HG03039 (cell line): ENCODE results near the gene TNS1.
"Not testable (repeated sequence)": the region's sequence is repeated elsewhere in the genome, so short reads cannot be mapped to it uniquely, and the experiment has no call there.

Experiments used
- ATAC-seq: cut with Tn5 transposase; IDR thresholded peaks from one replicate; pipeline ENCODE4 v1.9.1; 2021; ENCODE audit warnings: mild to moderate bottlenecking, moderate library complexity; ENCODE audit not compliant: unreplicated experiment

Gene TNS1

DNA sequence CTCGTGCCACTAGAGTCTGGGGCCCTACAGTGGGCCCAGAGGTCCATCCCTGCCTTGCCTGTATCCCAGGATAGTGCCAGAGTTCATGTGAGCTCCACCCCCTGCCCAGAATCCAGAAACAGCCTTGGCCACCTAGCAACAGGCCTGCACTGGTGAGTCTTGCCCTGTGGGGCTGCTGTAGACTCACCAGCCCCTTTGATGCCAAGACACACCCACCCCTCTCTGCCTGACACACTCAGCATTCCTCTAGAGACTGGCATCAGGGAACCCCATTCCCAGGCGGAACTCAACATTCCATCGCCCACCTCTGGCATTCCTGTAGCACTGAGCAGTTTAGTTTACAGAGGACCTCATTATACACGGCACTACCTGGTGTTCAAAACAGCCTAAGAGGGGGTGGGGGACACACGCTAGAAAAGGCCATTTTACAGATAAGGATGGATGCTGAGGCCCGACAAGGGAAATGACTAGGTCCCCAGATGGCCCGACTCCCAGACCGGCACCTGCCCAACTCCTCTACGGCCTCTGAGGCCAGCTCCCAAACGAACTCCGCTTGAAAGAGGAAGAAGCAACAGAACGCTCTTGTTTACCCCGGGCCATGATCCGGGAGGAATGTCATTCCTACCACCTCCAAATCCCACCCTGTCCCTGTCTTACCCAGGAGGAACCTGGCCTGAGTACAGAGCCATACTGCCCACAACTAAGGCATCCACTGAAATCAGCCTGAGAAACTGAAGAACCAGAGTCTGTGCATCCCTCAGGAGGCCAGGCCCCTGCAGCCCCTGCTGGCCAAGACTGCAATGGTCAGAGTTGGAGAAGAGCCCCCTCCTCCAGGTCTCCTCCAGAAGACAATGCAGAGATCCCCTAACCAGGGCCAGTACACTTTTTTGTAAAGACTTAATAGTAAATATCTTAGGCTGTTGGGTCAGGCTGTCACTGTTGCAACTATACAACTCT is 180.2 kb downstream of the TNS1 start:
- no peak for ATAC-seq

DNA sequence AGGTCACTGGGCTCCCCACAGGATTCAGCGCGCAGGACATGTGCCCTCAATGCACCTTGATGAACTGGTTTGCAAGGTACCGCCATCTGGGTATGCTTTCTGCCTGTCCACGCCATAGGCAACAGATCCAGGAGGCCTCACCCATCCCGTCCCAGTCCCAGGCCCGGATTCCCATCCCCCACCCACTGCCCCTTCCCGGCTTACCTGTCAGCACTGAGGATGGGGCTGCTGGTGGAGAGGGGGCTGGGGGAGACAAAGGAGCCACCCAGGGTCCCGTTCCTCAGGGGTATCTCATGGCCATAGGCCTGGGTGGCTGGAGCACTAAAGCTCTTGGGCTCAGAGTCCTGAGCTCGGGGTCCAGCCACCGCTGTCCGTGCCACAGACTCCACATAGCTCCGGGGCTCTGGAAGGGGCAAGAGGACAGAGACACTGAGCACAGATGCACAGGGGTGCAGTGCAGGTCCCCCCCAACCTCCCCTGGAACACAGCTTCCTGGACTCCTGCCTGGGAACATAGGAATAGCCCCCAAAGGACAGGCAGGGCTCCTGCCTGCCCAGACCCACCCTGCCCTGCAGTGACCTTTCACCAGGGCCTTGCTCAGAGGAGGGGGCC is 181.2 kb downstream of the TNS1 start:
- ATAC-seq = no peak

GRCh38 chr2:217820904-217821303 is 181.9 kb downstream of the TNS1 start:
- no peak for ATAC-seq

DNA sequence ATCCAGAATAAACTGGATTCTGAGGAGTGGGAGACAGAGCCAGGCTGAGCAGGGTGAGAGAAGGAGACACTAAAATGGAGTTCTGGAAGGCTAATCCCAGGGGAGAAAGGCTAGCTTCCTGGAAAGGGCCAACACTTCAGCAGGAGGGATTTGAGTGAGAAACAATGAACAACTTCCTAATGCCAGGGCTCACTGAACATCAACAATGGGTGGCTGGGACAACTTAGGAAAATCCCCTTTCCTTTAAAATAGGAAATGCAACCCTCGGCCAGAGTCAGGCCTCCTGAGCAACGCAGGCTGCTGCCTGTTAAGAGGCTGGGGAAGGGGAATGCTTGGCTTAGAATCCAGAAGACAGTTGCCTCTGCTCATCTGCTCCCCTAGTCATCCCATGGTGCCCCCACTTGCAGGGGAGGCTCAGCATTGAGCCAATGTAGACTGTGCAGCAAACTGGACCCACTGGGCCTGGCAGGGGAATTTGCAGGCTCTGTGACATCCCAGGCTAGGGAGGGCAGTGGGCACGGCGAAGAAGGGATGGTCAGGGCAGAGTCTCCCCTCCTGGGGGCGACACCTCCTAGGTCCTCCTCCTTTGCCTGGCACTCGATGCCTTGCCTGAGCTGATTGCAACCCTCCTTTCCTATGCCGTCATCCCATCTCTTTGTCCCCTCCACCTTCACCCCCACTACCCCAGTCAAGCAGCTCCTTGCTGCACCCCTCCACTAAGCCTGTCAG is 182.5 kb downstream of the TNS1 start:
- ATAC-seq = no peak

DNA sequence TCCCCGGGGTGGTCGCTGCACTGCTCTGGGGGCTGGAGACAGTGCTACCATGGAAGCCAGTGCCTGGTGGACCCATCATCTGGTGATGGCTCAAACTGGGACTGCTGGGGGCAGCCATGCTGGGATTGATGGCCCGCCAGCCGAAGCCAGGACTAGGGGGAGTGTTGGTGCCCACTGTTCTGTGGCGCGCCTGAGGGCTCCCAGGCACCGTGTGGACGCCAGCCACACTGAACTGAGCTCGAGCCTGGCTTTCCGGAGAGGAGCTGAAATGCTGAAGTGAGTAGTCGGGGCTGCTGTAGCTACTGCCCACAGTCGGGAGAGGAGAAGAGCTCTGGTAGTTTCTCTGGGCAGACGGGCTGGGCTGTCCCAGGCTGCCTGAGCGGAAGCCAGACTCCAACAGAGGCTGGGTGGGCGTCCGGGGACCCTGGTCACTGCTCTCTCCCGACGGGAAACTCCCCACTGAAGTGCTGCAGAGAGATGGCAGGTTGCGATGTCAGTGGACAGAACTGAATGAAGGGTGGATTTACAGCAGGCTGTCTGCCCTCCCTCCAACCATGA is 184.4 kb downstream of the TNS1 start:
- ATAC-seq = no peak

- ATAC-seq = no peak
Observed at GRCh38 chr2:217817466-217818292, 185.1 kb downstream of the TNS1 start.

GRCh38 chr2:217816396-217816869 is 186.4 kb downstream of the TNS1 start:
- ATAC-seq = no peak

DNA sequence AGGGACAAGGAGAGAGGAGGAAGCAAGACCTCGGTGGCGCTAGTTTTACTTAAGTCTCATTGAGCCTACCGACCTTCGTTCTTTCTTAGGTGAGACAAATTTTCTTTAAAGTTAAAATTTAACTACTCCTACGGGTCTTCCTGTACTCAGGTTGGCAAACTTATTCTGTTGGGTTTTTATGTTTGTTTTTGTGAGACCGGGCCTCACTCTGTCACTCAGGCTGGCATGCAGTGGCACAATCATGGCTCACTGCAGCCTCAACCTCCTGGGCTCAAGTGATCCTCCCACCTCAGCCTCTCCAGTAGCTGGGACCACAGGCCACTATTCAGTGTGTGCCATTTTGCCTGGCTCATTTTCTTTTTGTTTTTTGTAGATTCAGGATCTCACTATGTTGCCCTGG is 189.0 kb downstream of the TNS1 start:
- no peak for ATAC-seq

- no peak for ATAC-seq
Observed at GRCh38 chr2:217812170-217812569, 190.6 kb downstream of the TNS1 start.

DNA sequence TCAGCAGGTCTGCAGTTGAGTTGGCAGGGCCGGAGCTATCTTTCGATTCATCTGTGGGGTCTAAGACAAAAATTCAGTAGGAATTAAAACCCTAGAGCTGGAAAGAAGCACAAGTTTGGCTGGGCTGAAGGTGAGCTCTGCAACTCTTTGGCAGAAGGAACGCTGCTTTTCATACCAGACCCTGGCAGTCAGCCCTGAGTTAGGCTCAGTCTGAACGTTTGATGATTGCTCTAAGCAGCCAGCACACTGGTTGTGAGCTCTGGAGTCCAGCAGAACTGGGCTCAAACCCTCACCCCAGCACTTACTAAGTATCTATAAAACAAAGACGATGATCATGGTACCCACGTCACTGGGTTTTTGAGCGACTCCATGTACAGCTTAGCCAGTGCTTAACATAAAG is 192.5 kb downstream of the TNS1 start:
- no peak for ATAC-seq

DNA sequence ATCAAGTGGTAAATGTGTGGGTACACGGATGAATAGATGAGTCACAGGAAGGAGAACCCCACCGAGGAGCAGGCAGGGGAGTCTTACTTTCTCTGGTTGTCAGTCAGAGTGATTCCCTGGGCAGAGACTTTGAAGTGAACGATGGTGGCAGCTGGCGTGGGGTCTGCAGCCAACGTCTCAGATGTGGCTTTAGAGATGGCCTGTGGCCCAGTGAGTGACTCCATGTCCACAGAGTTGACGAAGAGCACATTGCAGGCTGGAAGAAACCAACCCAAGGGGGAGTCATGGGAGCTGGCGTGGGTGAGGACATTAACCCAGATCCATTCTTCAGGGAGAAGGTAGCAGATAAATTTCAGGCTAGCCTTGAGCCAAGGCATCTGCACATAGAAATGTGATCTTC is 193.1 kb downstream of the TNS1 start:
- no peak for ATAC-seq

DNA sequence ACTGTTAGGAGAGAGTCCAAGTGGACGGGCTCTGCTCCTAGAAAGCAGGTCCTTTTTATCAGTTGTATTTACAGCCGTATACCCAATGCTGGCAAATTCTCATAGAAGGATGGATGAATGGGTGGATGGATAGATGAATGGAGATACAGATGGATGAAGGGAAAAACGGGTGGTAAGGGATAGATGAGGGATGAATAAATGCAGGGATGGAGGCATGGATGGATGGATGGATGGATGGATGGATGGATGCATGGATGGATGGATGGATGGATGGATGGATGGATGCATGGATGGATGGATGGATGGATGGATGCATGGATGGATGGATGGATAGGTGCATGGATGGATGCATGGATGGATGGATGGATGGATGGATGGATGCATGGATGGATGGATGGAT is 193.8 kb downstream of the TNS1 start:
- ATAC-seq = not testable (repeated sequence)

- no peak for ATAC-seq
Observed at GRCh38 chr2:217808326-217808725, 194.5 kb downstream of the TNS1 start.

GRCh38 chr2:217807753-217808152 is 195.0 kb downstream of the TNS1 start:
- ATAC-seq = no peak

- ATAC-seq = no peak
Observed at GRCh38 chr2:217807025-217807424, 195.8 kb downstream of the TNS1 start.

DNA sequence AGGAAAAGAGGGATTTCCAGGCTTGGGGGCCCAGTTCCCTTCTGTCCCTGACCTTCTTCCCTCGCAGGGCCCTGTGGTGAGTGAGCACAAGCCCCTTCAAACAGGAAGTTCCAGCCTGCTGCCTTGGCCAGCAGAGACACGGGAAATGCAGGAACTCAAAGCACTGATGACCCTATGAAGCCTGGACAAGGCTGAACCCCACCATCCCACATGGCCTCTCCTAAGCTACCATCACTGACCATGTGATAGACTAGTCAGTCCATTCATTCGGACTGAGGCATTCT is 196.4 kb downstream of the TNS1 start:
- ATAC-seq = no peak

DNA sequence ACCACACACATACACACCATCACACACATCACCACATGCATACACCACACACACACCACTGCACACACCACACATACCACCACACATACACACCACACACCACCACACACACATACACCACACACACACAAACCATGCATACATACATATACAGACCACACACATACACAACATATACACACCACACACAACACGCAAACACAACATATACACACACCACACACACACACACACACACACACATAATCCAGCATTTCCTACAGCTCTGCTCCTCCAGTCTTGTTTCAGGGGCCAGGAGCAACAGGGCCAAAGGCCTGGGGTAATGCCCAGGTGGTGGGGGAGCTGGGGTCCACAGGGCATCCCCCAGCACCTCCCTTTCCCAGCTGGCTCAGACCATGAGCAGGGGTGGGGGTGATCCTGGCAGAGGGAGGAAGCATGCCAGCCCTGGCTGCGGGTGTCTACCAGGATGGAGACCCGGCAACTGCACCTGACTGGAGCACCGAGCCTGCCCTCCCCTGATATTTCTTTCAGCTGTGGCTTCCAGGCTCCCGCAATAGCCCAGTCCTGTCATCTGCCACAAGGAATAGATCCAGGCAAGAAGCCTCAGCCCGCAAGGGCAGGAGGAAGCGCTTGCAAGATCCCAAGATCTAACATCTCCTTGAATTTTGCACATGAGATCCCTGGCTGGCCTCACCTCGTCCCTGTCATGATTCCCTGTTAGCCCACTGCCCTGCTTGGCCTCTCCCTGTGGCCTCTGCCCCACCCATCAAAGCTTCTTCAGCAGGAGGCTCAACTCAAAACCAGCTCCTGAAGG is 196.9 kb downstream of the TNS1 start:
- no peak for ATAC-seq

DNA sequence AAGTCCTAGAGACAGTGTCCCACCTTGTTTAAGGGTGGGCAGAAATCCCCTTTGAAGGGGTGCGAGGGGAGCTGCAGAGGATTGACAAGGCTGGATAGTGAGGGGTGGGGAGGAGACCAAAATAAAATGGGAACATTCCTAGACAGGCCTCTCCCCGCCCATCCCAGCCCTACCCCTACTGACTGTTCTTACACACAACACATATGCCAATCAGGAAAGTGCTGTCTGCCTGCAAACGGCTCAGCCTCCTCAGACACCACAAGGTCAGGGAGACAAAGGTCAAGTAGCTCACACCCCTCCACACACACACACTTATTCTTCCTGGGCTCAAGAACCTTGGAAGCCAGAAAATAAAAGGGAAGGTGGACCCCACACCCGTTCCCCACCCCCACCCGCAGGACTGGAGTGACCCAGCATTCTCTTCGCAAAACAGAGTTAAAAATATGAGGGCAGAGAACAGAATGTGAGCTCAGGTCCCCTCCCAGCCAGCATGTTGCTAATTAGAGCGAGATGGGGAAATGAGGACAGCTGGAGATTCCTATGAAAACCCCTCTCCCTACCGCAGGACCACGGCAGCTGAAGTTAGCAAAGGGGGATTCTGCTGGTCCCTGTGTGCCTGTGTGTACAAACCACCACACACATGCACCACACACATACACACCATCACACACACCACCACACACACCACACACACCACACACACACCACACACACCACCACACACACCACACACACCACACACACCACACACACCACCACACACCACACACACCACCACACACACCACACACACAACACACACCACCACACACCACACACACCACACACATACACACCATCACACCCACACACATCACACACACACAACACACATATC is 197.8 kb downstream of the TNS1 start:
- no peak for ATAC-seq

DNA sequence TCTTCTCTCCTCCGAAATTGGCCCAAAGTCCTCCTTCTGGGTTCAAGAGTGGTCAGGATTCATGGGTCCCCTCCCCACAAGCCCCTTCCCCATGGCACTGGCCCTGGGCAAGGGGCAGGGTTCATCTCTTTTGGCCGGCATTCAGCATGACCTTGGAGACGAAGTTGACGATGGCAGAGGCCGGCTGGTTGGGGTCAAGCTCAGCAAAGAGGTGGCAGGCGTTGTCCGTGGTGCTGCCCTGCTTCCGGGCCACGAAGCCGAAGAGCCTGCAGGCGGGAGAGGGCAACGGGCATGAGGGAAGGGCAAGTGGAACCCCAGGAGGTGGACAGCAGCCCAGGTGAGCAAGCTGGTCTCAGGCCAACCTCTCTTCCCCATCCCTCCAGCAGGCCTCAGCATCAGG is 198.5 kb downstream of the TNS1 start:
- ATAC-seq = no peak
